HG02981 (cell line): ENCODE measurements around the gene SPDYE18.
"Not testable (repeated sequence)": the region's sequence is repeated elsewhere in the genome, so short reads cannot be mapped to it uniquely, and the experiment has no call there.

Experiments used
- ATAC-seq: cut with Tn5 transposase; IDR thresholded peaks from one replicate; pipeline ENCODE4 v1.9.1; 2021; ENCODE audit warnings: mild to moderate bottlenecking, moderate library complexity; ENCODE audit not compliant: unreplicated experiment

Gene SPDYE18

GRCh38 chr7:77006127-77007110 lies 55.9 kb downstream of the SPDYE18 start:
- not testable (repeated sequence) for ATAC-seq

GRCh38 chr7:77005461-77006057 lies 56.8 kb downstream of the SPDYE18 start:
- ATAC-seq: not testable (repeated sequence)

- not testable (repeated sequence) for ATAC-seq
These were observed 58.2 kb downstream of the SPDYE18 start for GRCh38 chr7:77004151-77004550.

- not testable (repeated sequence) for ATAC-seq
These were observed 59.1 kb downstream of the SPDYE18 start for GRCh38 chr7:77003241-77003640.

- not testable (repeated sequence) for ATAC-seq
These were observed 59.6 kb downstream of the SPDYE18 start for GRCh38 chr7:77002678-77003233.

- not testable (repeated sequence) for ATAC-seq
These were observed 60.3 kb downstream of the SPDYE18 start for GRCh38 chr7:77002104-77002503.
